DOHH2 (cell line): ENCODE results near the gene SH3RF3.

Experiments used
- H3F3A ChIP-seq: fragments of 200-600 bp; sonication (generic), shearing (Covaris generic); 2 replicates; pipeline ENCODE4 v1.6.0; 2016; ENCODE audit warnings: antibody characterized with exemption, mild to moderate bottlenecking; ENCODE audit not compliant: control insufficient read depth, insufficient read depth
- H3K27ac ChIP-seq: fragments of 200-600 bp; sonication (generic); 2 replicates; pipeline ENCODE4 v1.5.1; 2014; ENCODE audit warnings: low read depth, mild to moderate bottlenecking, low read length, moderate library complexity
- H3K27me3 ChIP-seq: fragments of 200-600 bp; sonication (generic); 2 replicates; pipeline ENCODE4 v1.6.1; 2014; ENCODE audit warnings: mild to moderate bottlenecking, low read length, mixed read lengths; ENCODE audit not compliant: control insufficient read depth
- H3K36me3 ChIP-seq: fragments of 200-600 bp; sonication (generic); 2 replicates; pipeline ENCODE4 v1.6.1; 2014; ENCODE audit warnings: mild to moderate bottlenecking, low read length, moderate library complexity, mixed read lengths; ENCODE audit not compliant: control insufficient read depth
- H3K4me1 ChIP-seq: fragments of 200-600 bp; sonication (generic); 2 replicates; pipeline ENCODE4 v1.6.1; 2014; ENCODE audit warnings: mild to moderate bottlenecking, low read length, mixed read lengths; ENCODE audit not compliant: control insufficient read depth
- H3K4me2 ChIP-seq: fragments of 200-600 bp; sonication (generic); 2 replicates; pipeline ENCODE4 v1.6.0; 2014; ENCODE audit warnings: mild to moderate bottlenecking, low read length, moderate library complexity
- H3K4me3 ChIP-seq: fragments of 200-600 bp; sonication (generic); 2 replicates; pipeline ENCODE4 v1.5.1; 2014; ENCODE audit warnings: mild to moderate bottlenecking, low read length, mixed read lengths
- H3K79me2 ChIP-seq: fragments of 200-600 bp; sonication (generic); 2 replicates; pipeline ENCODE4 v1.6.1; 2014; ENCODE audit warnings: mild to moderate bottlenecking, low read length, mixed read lengths; ENCODE audit not compliant: control insufficient read depth
- H3K9me2 ChIP-seq: fragments of 200-600 bp; sonication (generic); replicated peaks from 2 replicates; pipeline ENCODE4 v1.6.1; 2014; ENCODE audit warnings: mild to moderate bottlenecking, low read length, mixed read lengths; ENCODE audit not compliant: control insufficient read depth
- H3K9me3 ChIP-seq: fragments of 200-600 bp; sonication (generic); 2 replicates; pipeline ENCODE4 v1.6.1; 2014; ENCODE audit warnings: antibody characterized with exemption, low read length, mixed read lengths; ENCODE audit not compliant: control insufficient read depth, insufficient read depth
- H4K20me1 ChIP-seq: fragments of 200-600 bp; sonication (generic); 2 replicates; pipeline ENCODE4 v1.6.0; 2014; ENCODE audit warnings: low read depth, mild to moderate bottlenecking, antibody characterized with exemption, low read length, moderate library complexity; ENCODE audit not compliant: control insufficient read depth, insufficient read depth
- EZH2phosphoT487 ChIP-seq: fragments of 200-600 bp; sonication (generic); IDR thresholded peaks from 2 replicates; pipeline ENCODE4 v1.6.1; 2017; ENCODE audit warnings: borderline replicate concordance, mild to moderate bottlenecking, antibody characterized with exemption, low read length, moderate library complexity, mixed read lengths
- TF ChIP-seq, protein P1 (sequence below): fragments of 200-600 bp; sonication (generic); IDR thresholded peaks from one replicate; pipeline ENCODE4 v1.5.1; 2014; ENCODE audit warnings: antibody characterized with exemption, mild to moderate bottlenecking, low read depth, low read length; ENCODE audit not compliant: poor library complexity, severe bottlenecking

Gene SH3RF3

DNA sequence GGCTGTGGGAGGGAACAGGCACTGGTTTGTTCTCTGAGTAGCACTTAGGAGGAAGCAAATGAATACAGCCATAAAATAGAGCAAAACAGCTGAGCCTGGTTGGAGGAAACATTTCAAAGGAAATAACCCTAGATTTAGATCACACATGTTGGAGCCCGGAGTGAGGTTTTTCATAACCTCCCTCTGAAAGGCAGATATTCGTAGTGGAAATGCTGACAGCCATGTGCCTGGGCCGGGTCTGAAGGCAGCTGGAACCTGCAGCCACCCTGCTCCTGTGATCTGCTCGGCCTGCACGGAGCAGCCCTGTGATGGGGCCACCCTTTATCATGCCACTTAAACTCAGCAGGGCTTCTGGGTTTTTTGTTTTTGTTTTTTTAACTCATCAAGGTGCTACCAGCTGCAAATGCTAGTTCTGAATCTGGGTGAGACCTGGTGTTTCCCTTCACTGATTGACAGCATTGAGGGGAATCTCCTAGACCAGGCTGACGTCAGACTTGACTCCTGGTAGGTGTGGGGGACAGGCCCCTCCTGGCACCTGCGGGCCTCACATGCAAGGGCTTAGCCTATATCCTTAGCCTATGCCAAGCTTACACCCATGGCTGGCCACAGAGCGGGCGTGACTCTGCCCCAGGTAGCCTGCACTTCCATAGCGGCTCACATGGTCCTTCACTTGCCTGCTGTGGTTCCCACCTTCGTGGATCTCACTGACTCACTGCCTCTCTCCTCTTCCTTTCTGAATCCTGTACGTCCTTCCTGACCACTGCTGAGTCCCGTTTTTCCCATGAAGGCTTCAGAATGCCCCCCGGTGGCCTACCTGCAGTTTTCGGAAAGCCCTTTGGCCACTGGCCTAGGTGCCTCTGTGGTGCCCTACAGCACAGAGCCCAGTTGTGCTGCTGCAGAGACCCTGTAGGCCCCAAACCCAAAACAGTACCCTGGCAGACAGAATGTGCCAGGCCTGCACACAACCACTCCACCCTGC, 267.5 kb downstream of the SH3RF3 start:
- no peaks in the 10 kb centered on the region for H4K20me1 ChIP-seq
- no peaks in the 10 kb centered on the region for H3K9me2 ChIP-seq
- no peaks in the 10 kb centered on the region for H3K36me3 ChIP-seq
- no peak overlapping the region for H3K27ac ChIP-seq
- no peak overlapping the region for H3K4me2 ChIP-seq
- TF ChIP-seq, protein P1, sequence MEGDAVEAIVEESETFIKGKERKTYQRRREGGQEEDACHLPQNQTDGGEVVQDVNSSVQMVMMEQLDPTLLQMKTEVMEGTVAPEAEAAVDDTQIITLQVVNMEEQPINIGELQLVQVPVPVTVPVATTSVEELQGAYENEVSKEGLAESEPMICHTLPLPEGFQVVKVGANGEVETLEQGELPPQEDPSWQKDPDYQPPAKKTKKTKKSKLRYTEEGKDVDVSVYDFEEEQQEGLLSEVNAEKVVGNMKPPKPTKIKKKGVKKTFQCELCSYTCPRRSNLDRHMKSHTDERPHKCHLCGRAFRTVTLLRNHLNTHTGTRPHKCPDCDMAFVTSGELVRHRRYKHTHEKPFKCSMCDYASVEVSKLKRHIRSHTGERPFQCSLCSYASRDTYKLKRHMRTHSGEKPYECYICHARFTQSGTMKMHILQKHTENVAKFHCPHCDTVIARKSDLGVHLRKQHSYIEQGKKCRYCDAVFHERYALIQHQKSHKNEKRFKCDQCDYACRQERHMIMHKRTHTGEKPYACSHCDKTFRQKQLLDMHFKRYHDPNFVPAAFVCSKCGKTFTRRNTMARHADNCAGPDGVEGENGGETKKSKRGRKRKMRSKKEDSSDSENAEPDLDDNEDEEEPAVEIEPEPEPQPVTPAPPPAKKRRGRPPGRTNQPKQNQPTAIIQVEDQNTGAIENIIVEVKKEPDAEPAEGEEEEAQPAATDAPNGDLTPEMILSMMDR: no peak
- no peak for TF ChIP-seq EZH2phosphoT487
- no peaks in the 10 kb centered on the region for H3K79me2 ChIP-seq
- no peaks in the 10 kb centered on the region for H3K9me3 ChIP-seq
- H3K27me3 ChIP-seq: no peaks in the 10 kb centered on the region
- H3K4me3 ChIP-seq: no peak overlapping the region
- no peaks in the 10 kb centered on the region for H3K4me1 ChIP-seq
- no peaks in the 10 kb centered on the region for H3F3A ChIP-seq

- H3K79me2 ChIP-seq: no peaks in the 10 kb centered on the region
- no peaks in the 10 kb centered on the region for H3F3A ChIP-seq
- H3K4me3 ChIP-seq: no peak overlapping the region
- no peak overlapping the region for H3K4me2 ChIP-seq
- no peak overlapping the region for H3K27ac ChIP-seq
- no peaks in the 10 kb centered on the region for H3K4me1 ChIP-seq
- no peak for TF ChIP-seq EZH2phosphoT487
- TF ChIP-seq, protein P1: no peak
- H3K36me3 ChIP-seq: no peaks in the 10 kb centered on the region
- H3K9me3 ChIP-seq: no peaks in the 10 kb centered on the region
- no peaks in the 10 kb centered on the region for H3K9me2 ChIP-seq
- no peaks in the 10 kb centered on the region for H4K20me1 ChIP-seq
- no peaks in the 10 kb centered on the region for H3K27me3 ChIP-seq
These were observed 268.9 kb downstream of the SH3RF3 start for GRCh38 chr2:109397893-109398292.

DNA sequence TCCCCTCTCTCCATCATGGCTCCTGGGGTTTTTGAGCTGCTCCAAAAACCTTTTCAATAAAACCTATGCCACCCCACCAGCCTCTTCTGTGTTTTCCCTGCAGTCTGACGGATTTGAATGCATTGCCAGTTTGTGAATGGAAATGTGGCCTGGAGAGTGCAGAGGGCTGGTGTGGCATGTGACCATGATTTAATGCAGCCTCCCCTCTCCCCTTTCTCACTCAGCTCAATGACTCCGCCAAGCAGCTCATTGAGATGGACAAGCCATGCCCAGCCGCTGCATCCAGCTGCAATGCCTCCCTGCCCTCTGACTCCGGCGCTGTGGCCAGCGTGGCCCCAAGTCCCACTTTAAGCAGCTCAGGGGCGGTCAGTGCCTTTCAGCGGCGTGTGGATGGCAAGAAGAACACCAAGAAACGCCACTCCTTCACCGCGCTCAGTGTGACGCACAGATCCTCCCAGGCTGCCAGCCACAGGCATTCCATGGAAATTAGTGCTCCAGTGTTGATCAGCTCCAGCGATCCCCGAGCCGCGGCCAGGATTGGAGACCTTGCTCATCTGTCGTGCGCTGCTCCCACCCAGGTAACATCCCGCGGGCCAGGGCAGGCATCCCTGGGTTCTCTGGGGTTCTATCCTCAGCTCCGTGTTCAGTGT, 269.5 kb downstream of the SH3RF3 start:
- H3K4me3 ChIP-seq: no peak overlapping the region
- TF ChIP-seq EZH2phosphoT487: no peak
- TF ChIP-seq, protein P1: no peak
- H3F3A ChIP-seq: no peaks in the 10 kb centered on the region
- no peaks in the 10 kb centered on the region for H3K4me1 ChIP-seq
- no peak overlapping the region for H3K27ac ChIP-seq
- H3K27me3 ChIP-seq: no peaks in the 10 kb centered on the region
- no peaks in the 10 kb centered on the region for H3K36me3 ChIP-seq
- no peaks in the 10 kb centered on the region for H3K79me2 ChIP-seq
- H3K9me3 ChIP-seq: no peaks in the 10 kb centered on the region
- H3K4me2 ChIP-seq: no peak overlapping the region
- no peaks in the 10 kb centered on the region for H3K9me2 ChIP-seq
- H4K20me1 ChIP-seq: no peaks in the 10 kb centered on the region
